ENCODE measurements around the gene PDE4B.

GRCh38 chr1:66343569-66344325 lies 551.1 kb downstream of the PDE4B start:
- TF ChIP-seq CTCF (conservative IDR thresholded peaks at IDR 0.05; ENCODE audit: low read length): peak; percentile 59; the same call in 1 of the 2 replicates
- TF ChIP-seq EZH2phosphoT487 (IDR thresholded peaks at IDR 0.05; ENCODE audit: borderline replicate concordance, low read depth, low read length): no peak
